ENCODE measurements around the gene TNPO2.

TNPO2 gene

DNA sequence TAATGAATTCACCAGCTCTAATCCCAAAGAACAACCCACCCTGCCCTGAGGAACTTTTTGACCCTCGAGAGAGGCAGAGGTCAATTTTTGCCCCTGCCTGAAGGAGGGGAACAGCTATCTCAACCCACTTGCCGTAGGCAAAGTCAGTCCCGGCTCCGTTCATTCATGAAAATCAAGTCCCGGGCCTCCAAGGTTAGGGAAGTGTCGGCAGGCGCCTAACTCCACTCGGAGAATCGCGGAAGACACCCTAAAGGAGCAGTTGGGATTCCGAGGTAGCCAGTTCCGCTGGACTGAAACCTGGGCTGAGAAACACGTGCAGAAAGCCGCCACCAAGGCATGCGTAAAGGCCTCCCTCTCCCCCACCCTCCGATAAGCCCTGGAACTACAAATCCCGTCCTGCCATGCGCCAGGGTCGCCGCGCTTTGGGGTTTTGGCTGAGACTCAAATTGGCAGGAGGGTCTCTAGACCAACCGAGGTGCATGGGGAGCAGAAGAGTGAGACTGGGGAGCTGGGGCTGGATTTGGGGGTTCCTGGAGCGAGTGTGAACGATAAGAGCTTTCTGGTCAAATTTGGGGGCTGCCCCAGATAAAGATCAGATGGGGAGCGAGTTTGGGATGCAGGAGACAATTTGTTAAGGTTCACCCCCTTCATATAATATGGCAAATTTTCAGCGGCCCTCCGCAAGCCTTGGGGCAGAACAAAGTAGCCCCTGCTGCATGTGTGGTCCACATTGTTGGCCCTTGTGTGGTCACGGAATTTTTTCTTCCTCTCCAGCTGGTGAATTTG, at the start of gene TNPO2:
Gene TNPO2 (minus strand): TSS at position 292 of the 786 bp plus-strand sequence. CDS start 2,955 bp downstream, outside the sequence.
- DNase-seq = peak; percentile 87 to 88

DNA sequence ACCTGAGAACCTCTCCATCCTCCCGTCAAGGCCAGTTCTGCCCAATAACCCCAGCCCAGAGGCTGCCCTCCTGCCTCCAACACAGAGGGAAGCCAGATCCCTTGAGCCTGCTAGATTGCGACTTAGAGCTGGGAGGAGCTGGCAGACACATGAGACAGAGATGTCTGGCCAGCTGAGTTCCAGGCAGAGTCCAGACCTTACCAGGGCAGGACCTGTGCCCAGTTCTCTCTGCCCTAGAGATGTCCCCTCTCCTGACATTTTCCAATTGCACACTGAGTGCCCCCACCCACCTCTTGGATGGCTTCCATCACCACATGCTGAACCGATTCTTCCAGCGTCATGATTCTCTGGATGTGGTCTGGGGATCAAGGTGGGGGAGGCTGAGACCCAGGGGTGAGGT, 48.6 kb upstream of the TNPO2 start:
- DNase-seq = no peak

DNA sequence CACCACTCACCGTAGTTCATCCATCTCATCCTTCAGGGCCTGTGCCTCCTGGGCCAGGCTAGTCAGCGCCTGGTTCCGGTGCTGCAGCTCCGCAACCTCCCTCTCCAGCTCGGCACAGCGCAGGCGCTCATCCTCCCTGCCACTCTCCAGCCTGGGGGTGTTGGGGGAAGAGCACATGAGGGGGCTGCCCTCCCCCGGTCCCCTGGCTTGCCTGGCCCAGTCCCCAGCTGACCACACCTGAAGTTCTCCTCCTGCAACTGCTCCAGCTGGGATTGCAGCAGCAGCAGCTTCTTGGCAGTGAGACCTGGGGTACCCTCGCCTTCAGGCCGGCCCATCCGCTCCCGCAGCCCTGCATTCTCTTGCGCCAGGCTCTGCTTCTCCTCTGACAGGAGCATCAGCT, 47.2 kb upstream of the TNPO2 start:
- DNase-seq = no peak

DNA sequence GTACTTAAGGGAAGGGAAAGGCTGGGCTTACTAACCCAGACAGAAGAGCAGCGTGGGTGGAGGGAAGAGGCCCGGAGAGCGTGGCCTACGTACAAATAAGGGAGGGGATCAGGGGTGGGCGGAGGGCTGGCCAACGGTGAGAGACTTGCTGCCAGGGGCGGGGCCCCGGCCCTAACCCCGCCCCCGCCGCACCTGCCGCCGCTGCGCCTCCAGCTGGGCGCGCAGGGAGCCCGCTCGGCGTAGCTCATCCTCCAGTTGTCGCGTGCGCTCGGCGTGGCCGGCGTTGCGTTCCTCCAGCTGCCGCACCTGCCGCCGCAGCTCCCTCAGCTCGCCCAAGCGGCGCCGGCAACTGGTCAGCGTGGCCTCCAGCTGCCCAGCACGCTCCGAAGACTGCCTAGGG, 46.0 kb upstream of the TNPO2 start:
- no peak for DNase-seq

DNA sequence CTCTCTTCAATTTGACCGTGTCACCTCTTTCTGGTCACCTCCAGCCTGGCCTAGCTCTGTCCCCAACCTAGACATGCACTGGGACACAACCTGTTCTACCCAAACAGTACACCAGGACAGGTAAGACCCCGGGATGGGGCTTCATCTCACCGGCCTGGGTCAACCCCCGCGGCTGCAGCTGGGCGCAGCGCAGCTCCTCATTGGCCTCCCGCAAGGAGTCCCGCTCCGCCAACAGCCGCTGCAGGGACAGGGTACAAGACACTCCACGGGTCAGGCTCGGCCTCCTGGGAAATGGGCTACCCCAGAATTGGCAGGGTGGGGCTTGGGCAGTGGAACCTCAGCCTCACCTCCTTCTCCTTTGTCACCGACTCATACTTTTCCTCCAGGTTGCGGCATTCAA, 43.9 kb upstream of the TNPO2 start:
- no peak for DNase-seq

GRCh38 chr19:12767150-12767549, 43.4 kb upstream of the TNPO2 start:
- DNase-seq = no peak

GRCh38 chr19:12766051-12766521, 42.4 kb upstream of the TNPO2 start:
- peak; percentile 80 for DNase-seq

- no peak for DNase-seq
Observed at GRCh38 chr19:12764698-12765097, 41.0 kb upstream of the TNPO2 start.

- no peak for DNase-seq
Observed at GRCh38 chr19:12763100-12763499, 39.4 kb upstream of the TNPO2 start.

DNA sequence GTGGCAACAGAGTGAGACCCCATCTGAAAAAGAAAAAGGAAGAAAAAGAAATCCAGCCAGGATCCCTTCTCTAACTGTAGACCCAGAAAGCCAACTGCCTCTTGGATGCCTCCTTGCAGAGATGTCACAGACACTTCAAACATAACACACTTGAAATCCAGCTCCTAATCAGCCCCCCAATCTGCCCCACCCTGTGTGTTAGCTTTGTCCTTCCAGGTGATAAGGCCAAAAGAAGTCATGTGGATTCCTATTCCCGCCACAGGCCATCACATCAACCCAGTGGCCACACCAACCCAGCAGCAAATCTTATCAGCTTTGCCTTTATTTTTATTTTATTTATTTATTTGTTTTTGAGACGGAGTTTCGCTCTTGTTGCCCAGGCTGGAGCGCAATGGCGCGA, 36.0 kb upstream of the TNPO2 start:
- DNase-seq = no peak

GRCh38 chr19:12757544-12758274, 34.0 kb upstream of the TNPO2 start:
- DNase-seq = peak; percentile 53 to 64

DNA sequence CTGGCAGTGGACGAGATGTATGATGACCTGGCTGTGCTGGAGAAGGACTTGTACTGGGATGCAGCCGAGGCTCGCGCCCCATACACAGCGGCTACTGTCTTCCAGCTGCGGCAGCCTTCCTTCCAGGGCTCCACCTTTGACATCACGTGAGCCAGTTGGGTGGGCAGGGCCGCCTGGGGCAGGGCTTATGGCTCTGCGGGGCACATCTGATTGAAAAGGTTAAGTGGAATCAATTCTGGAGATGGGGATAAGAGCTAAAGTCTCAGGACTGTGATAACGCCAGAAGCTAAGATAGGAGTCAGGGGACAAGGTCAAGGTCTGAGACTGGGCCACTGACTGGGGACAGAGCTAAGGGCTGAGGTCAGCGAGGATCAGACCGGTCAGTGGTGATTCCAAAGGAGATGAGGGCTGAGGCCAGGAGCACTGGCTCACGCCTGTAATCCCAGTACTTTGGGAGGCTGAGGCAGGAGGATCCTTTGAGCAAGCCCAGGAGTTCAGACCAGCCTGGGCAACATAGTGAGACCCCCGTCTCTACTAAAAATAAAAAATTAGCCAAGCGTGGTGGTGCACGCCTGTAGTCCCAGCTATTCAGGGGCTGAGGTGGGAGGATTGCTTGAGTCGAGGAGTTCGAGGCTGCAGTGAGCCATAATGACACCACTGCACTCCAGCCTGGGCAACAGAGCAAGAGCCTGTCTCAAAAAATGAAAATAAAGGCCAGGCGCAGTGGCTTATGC, 32.6 kb upstream of the TNPO2 start:
- DNase-seq = no peak

DNA sequence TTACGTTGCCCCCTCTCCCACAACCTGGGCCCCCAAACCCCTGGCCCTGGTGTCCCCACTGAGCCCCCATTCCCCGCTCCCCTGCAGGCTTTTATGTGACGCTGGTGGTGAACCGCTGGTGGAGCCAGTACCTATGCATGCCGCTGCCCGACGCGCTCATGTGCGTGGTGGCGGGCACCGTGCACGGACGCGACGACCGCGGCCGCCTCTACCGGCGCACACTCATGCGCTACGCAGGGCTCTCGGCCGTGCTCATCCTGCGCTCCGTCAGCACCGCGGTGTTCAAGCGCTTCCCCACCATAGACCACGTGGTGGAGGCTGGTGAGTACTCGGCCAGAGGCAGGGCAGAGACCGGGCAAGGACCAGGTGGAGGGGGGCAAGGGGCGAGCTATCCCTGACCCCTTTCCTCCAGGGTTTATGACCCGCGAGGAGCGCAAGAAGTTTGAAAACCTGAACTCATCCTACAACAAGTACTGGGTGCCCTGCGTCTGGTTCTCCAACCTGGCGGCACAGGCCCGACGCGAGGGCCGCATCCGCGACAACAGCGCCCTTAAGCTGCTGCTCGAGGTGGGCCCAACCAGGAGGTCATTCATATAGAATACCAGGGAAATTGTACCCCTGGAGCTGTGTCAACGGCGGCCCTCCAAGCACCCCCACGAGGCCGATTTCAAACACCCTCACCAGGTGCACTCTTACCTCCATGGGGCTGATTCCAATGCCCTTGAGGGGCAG, 30.9 kb upstream of the TNPO2 start:
- DNase-seq = no peak

GRCh38 chr19:12752056-12752781, 28.5 kb upstream of the TNPO2 start:
- DNase-seq = no peak

GRCh38 chr19:12751635-12752034, 27.9 kb upstream of the TNPO2 start, which contains the start of gene BEST2:
Gene BEST2 (plus strand): TSS chr19:12751791. CDS start chr19:12752593, 802 bp downstream.
- DNase-seq = no peak

GRCh38 chr19:12750851-12751250, 27.1 kb upstream of the TNPO2 start:
- DNase-seq = no peak

DNA sequence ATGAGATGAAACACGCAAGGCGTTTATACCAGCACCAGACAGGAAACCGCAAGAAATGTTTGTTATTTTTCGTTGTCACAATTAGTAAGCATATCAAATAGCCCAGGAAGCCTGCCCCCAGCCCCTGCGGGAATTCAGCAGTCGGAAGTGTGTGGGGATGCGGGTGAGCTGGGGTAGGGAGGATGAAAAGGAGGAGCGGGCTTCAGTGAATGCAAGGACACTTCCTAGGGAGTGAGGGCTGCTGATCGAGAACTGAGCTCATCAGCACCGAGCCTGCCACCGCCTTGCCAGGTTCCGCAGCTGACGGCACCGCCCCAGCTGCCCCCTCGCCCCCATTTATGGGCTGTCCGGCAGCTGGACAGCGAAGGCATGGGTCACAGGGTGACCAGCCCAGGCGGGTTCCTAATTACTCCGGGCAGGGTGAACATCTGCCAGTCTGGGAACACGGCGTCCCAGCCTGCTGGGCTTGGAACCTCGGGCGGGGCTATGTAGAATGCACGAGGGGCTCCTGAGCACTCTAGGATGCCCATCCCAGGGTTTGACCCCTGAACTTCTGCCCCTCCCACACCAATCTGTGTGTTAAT, 26.3 kb upstream of the TNPO2 start:
- DNase-seq = peak in 1 of 2 experiments; percentile 35

DNA sequence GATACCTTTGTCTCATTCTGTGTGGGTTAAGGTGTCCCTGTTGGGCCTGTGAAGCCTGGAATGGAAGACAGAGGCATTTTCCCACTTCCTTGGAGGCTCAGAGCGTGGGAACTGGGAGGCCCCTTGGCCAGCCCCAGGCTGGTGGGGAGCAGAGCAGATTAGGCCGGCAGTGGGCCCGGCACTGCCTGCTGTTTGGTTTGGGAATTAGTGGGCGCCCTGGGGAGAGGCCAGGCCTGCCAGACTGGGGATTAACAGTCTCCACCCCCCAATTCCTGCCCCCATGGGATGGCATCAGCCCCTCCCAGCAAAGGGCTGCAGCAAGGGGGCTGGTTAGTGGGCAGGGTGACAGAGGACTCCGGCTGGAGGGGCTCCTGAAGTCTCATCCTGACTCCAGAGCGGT, 24.8 kb upstream of the TNPO2 start:
- no peak for DNase-seq

GRCh38 chr19:12745166-12745897, 21.6 kb upstream of the TNPO2 start:
- no peak for DNase-seq

- no peak for DNase-seq
Observed at GRCh38 chr19:12737835-12738351, 14.2 kb upstream of the TNPO2 start.
